HepG2 (cell line): ENCODE data around the gene STK40. TPM values are rescaled to one million over a fixed set of nuclear protein-coding genes. Genes with fewer than 3 reads are reported as not detected.
A peak's percentile ranks its signal among the peaks of the same experiment; 100 is the strongest.

Experiments
- ARNT2 ChIP-seq: sonication (generic); formaldehyde crosslinking; IDR thresholded peaks from 2 replicates; pipeline ENCODE4 v1.8.0; 2022; ENCODE audit warnings: mild to moderate bottlenecking, low read depth, missing genetic modification reagents, moderate library complexity
- EZH2 ChIP-seq: conservative IDR thresholded peaks from 2 replicates; pipeline ENCODE4 v1.6.1; 2012; ENCODE audit warnings: mild to moderate bottlenecking, low read depth, low read length, moderate library complexity
- KDM1A ChIP-seq: IDR thresholded peaks from 2 replicates; pipeline ENCODE4 v1.6.1; 2016; ENCODE audit warnings: missing compliant biosample characterization
- MAFG ChIP-seq: sonication (generic); formaldehyde crosslinking; IDR thresholded peaks from 2 replicates; pipeline ENCODE4 v1.5.1; 2020; ENCODE audit warnings: mild to moderate bottlenecking, missing genetic modification reagents
- SP2 ChIP-seq: sonication (generic); formaldehyde crosslinking; IDR thresholded peaks from 2 replicates; pipeline ENCODE4 v1.5.1; 2020; ENCODE audit warnings: mild to moderate bottlenecking, missing genetic modification reagents
- ZNF10 ChIP-seq: sonication (generic); formaldehyde crosslinking; IDR thresholded peaks from 2 replicates; pipeline ENCODE4 v1.4.0; 2020; ENCODE audit warnings: mild to moderate bottlenecking, low read depth, missing genetic modification reagents, borderline replicate concordance
- ZNF557 ChIP-seq: sonication (generic); formaldehyde crosslinking; IDR thresholded peaks from 2 replicates; pipeline ENCODE4 v1.4.0; 2020; ENCODE audit warnings: missing genetic modification reagents
- polyA plus RNA-seq, 8 experiments: library from polyadenylated mRNA; depleted of rRNA in 3 of 8; stranded (reverse) in 7 of 8; unstranded in 1 of 8; fragments of >200 nt; fragmentation: Illumina TruSeq in 4 of 8; extraction: Trizol in 4 of 8; gene quantifications; 2 replicates each; pipeline versions ENCODE4 v1.2.1 to v1.2.3, GENCODE V29; 2011 to 2016; ENCODE audit warnings: low read depth in 4 of 8, missing spikeins in 1 of 8, mixed read lengths in 1 of 8; ENCODE audit not compliant: insufficient read depth in 1 of 8
- total RNA-seq, 5 experiments: library from RNA; depleted of rRNA; stranded (reverse); fragments of >200 nt; fragmentation: Illumina TruSeq; extraction: Trizol; gene quantifications; 2 replicates each; pipeline ENCODE4 v1.2.3, GENCODE V29; 2016; ENCODE audit warnings: low read depth in 1 of 5
- TF ChIP-seq, protein P1 (sequence below): sonication (generic); formaldehyde crosslinking; IDR thresholded peaks from 2 replicates; pipeline ENCODE4 v1.4.0; 2020; ENCODE audit warnings: missing genetic modification reagents
- TF ChIP-seq, protein P2 (sequence below): sonication (generic); formaldehyde crosslinking; IDR thresholded peaks from 2 replicates; pipeline ENCODE4 v1.4.0; 2020; ENCODE audit warnings: missing genetic modification reagents, borderline replicate concordance
- TF ChIP-seq, protein P3 (sequence below): sonication (generic); formaldehyde crosslinking; IDR thresholded peaks from 2 replicates; pipeline ENCODE4 v1.5.0; 2020; ENCODE audit warnings: mild to moderate bottlenecking, missing genetic modification reagents, borderline replicate concordance

STK40 gene
- total and polyA plus RNA-seq, 2 of the 13 experiments (the other 11 are each of a cell fraction or from before 2014, with no cell fraction given) = 33.8 to 35.1 TPM

DNA sequence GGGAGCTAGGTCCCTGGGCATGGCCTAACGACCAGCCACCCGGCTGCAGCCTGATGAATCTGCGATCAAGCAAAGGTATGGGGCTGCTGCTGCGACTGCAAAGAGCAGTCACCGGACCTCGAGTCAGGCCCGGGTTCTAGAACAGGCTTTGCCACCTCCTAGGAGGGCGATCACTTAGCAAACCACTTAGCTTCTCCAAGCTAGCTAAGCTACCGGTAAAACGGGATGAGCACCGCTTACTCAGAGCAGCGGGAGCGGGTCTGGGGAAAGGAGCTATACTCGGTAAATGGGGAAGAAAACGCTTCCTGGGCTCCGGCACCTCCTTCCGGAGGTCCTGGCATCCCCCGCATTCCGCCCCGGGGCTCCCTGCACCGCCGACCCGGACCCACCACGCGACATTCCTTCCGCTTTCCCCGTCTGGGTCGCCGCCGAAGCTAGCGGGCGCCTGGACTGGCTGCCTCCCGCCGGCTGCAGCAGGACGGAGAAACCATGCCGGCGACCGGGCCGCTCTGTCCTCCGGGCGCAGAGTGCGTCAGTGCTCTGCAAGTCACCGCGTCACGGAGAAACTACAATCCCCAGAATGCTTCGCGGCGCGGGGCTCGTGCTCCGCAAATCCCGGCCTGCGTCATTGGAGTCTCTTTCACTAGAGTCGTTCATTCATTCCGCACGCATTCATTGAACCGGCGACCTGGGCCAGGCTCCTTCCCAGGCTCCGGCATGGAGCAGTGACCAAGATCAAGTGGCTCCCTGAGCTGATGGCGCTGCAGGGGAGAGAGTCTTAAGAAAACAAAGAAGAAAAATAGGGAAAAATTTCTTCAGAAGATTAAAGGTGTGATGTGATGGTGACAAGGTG is 11.9 kb upstream of the STK40 start, which contains the start of gene LSM10 (continued):
- TF ChIP-seq, protein P1, sequence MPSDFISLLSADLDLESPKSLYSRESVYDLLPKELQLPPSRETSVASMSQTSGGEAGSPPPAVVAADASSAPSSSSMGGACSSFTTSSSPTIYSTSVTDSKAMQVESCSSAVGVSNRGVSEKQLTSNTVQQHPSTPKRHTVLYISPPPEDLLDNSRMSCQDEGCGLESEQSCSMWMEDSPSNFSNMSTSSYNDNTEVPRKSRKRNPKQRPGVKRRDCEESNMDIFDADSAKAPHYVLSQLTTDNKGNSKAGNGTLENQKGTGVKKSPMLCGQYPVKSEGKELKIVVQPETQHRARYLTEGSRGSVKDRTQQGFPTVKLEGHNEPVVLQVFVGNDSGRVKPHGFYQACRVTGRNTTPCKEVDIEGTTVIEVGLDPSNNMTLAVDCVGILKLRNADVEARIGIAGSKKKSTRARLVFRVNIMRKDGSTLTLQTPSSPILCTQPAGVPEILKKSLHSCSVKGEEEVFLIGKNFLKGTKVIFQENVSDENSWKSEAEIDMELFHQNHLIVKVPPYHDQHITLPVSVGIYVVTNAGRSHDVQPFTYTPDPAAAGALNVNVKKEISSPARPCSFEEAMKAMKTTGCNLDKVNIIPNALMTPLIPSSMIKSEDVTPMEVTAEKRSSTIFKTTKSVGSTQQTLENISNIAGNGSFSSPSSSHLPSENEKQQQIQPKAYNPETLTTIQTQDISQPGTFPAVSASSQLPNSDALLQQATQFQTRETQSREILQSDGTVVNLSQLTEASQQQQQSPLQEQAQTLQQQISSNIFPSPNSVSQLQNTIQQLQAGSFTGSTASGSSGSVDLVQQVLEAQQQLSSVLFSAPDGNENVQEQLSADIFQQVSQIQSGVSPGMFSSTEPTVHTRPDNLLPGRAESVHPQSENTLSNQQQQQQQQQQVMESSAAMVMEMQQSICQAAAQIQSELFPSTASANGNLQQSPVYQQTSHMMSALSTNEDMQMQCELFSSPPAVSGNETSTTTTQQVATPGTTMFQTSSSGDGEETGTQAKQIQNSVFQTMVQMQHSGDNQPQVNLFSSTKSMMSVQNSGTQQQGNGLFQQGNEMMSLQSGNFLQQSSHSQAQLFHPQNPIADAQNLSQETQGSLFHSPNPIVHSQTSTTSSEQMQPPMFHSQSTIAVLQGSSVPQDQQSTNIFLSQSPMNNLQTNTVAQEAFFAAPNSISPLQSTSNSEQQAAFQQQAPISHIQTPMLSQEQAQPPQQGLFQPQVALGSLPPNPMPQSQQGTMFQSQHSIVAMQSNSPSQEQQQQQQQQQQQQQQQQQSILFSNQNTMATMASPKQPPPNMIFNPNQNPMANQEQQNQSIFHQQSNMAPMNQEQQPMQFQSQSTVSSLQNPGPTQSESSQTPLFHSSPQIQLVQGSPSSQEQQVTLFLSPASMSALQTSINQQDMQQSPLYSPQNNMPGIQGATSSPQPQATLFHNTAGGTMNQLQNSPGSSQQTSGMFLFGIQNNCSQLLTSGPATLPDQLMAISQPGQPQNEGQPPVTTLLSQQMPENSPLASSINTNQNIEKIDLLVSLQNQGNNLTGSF (CRISPR knock-in tag) = no peak
- TF ChIP-seq KDM1A (CRISPR knock-in tag) (no peak), ARNT2 (CRISPR knock-in tag) (peak; percentile 57; the same call in 1 of the 2 replicates), EZH2 (no peak), SP2 (CRISPR knock-in tag) (peak; percentile 32; the same call in 1 of the 2 replicates), ZNF10 (CRISPR knock-in tag) (no peak), ZNF557 (CRISPR knock-in tag) (0 out of 2 replicates have a peak, but pooled peaks have one; percentile 56), MAFG (CRISPR knock-in tag) (no peak)
- TF ChIP-seq, protein P2, sequence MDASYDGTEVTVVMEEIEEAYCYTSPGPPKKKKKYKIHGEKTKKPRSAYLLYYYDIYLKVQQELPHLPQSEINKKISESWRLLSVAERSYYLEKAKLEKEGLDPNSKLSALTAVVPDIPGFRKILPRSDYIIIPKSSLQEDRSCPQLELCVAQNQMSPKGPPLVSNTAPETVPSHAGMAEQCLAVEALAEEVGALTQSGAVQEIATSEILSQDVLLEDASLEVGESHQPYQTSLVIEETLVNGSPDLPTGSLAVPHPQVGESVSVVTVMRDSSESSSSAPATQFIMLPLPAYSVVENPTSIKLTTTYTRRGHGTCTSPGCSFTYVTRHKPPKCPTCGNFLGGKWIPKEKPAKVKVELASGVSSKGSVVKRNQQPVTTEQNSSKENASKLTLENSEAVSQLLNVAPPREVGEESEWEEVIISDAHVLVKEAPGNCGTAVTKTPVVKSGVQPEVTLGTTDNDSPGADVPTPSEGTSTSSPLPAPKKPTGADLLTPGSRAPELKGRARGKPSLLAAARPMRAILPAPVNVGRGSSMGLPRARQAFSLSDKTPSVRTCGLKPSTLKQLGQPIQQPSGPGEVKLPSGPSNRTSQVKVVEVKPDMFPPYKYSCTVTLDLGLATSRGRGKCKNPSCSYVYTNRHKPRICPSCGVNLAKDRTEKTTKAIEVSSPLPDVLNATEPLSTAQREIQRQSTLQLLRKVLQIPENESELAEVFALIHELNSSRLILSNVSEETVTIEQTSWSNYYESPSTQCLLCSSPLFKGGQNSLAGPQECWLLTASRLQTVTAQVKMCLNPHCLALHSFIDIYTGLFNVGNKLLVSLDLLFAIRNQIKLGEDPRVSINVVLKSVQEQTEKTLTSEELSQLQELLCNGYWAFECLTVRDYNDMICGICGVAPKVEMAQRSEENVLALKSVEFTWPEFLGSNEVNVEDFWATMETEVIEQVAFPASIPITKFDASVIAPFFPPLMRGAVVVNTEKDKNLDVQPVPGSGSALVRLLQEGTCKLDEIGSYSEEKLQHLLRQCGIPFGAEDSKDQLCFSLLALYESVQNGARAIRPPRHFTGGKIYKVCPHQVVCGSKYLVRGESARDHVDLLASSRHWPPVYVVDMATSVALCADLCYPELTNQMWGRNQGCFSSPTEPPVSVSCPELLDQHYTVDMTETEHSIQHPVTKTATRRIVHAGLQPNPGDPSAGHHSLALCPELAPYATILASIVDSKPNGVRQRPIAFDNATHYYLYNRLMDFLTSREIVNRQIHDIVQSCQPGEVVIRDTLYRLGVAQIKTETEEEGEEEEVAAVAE (CRISPR knock-in tag) = peak; percentile 99
- TF ChIP-seq, protein P3, sequence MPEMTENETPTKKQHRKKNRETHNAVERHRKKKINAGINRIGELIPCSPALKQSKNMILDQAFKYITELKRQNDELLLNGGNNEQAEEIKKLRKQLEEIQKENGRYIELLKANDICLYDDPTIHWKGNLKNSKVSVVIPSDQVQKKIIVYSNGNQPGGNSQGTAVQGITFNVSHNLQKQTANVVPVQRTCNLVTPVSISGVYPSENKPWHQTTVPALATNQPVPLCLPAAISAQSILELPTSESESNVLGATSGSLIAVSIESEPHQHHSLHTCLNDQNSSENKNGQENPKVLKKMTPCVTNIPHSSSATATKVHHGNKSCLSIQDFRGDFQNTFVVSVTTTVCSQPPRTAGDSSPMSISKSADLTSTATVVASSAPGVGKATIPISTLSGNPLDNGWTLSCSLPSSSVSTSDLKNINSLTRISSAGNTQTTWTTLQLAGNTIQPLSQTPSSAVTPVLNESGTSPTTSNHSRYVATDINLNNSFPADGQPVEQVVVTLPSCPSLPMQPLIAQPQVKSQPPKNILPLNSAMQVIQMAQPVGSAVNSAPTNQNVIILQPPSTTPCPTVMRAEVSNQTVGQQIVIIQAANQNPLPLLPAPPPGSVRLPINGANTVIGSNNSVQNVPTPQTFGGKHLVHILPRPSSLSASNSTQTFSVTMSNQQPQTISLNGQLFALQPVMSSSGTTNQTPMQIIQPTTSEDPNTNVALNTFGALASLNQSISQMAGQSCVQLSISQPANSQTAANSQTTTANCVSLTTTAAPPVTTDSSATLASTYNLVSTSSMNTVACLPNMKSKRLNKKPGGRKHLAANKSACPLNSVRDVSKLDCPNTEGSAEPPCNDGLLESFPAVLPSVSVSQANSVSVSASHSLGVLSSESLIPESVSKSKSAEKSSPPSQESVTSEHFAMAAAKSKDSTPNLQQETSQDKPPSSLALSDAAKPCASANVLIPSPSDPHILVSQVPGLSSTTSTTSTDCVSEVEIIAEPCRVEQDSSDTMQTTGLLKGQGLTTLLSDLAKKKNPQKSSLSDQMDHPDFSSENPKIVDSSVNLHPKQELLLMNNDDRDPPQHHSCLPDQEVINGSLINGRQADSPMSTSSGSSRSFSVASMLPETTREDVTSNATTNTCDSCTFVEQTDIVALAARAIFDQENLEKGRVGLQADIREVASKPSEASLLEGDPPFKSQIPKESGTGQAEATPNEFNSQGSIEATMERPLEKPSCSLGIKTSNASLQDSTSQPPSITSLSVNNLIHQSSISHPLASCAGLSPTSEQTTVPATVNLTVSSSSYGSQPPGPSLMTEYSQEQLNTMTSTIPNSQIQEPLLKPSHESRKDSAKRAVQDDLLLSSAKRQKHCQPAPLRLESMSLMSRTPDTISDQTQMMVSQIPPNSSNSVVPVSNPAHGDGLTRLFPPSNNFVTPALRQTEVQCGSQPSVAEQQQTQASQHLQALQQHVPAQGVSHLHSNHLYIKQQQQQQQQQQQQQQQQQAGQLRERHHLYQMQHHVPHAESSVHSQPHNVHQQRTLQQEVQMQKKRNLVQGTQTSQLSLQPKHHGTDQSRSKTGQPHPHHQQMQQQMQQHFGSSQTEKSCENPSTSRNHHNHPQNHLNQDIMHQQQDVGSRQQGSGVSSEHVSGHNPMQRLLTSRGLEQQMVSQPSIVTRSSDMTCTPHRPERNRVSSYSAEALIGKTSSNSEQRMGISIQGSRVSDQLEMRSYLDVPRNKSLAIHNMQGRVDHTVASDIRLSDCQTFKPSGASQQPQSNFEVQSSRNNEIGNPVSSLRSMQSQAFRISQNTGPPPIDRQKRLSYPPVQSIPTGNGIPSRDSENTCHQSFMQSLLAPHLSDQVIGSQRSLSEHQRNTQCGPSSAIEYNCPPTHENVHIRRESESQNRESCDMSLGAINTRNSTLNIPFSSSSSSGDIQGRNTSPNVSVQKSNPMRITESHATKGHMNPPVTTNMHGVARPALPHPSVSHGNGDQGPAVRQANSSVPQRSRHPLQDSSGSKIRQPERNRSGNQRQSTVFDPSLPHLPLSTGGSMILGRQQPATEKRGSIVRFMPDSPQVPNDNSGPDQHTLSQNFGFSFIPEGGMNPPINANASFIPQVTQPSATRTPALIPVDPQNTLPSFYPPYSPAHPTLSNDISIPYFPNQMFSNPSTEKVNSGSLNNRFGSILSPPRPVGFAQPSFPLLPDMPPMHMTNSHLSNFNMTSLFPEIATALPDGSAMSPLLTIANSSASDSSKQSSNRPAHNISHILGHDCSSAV = no peak
